Measurements from ENCODE around the gene ACAA1.
"Not testable (repeated sequence)": the region's sequence is repeated elsewhere in the genome, so short reads cannot be mapped to it uniquely, and the experiment has no call there.

Gene ACAA1

GRCh38 chr3:38101811-38102443, 35.0 kb downstream of the ACAA1 start:
- no peak for DNase-seq (ENCODE audit: low read depth)

DNA sequence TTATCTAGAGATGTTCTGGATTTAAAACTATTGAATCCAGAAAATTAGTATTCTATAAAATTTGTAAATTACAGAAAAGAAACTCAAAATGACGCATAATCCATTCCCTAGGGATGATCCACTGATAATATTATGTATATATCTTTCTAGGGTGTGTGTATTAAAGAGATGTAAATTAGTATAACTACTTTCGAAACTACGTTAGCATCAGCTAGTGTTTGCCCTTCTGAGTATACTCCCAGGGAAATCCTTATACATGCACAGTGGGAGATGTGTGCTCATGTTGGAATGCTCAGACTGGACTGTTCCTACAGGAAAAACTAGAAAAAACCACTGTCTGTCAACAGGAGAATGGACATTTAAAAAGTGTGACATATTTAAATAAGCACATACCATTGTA, 36.4 kb downstream of the ACAA1 start:
- DNase-seq (ENCODE audit: low read depth), result no peak

GRCh38 chr3:38099518-38099917, 37.4 kb downstream of the ACAA1 start:
- no peak for DNase-seq (ENCODE audit: low read depth)

GRCh38 chr3:38098376-38098723, 38.6 kb downstream of the ACAA1 start:
- DNase-seq (ENCODE audit: low read depth), result no peak

- DNase-seq (ENCODE audit: low read depth), result no peak
These were observed 39.2 kb downstream of the ACAA1 start for GRCh38 chr3:38097446-38098375.

DNA sequence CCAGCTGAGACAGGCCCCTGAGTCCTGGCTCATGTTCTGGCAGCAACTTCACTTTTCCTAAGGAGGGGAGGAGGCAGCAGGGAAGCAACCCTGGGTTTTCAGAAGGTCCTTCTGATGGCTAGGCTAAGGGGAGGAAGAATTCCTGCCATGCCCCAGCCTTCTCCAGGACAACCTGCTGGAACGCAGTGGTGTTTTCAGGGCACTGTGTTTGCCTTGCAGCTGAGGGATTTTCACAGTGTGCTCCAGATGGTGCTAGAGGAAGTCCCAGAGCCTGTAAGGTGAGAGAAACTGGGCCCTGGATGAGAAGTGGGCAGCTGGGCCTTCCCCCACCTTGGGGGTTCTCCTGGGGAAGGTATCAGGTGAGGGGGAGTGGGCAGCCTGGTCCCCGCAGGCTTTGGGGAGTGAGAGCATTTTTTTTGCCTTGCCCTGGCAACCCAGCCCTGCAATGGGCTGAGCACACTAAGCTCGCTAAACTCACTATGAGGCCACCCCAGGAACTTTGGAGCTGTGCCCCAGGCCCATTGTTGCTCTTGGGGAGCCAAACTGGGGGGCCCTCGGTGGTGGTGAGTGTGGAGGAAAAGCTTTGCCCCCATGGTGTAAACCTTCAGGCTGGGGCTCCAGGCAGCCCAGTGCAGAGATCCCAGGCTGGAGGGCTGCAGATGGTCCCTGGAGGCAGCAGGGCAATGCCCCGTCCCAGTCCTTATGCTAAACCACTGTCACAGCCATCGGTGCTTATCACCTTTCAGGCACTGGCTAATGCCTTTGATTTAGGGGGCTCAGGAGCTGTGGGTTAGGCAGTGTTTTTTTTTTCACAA, 41.1 kb downstream of the ACAA1 start:
- no peak for DNase-seq (ENCODE audit: low read depth)

GRCh38 chr3:38094999-38095398, 41.9 kb downstream of the ACAA1 start:
- no peak for DNase-seq (ENCODE audit: low read depth)

DNA sequence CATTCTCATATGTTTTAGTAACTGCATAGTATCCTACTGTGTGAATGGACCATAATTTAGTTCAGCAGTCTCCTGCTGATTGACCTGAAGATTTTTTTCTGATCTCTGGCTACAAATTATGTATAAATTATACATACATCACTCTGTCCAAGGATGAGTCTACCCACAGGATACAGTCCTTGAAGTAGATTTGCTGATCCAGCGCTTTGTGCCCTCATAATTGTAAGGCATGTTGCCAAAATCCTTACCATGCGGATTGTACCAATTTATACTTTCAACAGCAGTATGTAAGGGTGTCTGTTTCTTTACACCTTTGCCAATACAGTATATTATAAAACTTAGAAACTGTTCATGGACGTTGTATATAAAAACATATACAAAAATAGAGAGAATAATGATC, 46.5 kb downstream of the ACAA1 start:
- no peak for DNase-seq (ENCODE audit: low read depth)

DNA sequence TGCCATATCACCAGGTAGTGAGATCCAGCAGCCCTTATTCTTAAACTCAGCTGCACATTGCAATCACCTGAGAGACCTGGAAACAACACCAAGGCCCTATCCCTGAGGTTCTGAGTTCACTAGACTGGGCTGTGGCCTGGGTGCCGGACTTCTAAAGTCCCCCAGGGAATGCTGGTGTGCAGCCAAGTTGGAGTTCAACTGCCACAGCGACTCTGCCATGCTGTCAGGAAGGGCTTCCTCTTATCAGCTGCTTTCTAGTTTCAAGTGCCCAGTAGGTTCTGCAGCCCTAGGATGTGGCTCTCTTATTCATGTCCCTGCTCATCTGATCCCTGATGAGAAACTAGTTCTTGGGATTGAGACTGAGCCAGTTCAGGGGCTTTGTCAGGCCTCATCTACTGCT, 47.8 kb downstream of the ACAA1 start:
- DNase-seq (ENCODE audit: low read depth), result no peak

DNA sequence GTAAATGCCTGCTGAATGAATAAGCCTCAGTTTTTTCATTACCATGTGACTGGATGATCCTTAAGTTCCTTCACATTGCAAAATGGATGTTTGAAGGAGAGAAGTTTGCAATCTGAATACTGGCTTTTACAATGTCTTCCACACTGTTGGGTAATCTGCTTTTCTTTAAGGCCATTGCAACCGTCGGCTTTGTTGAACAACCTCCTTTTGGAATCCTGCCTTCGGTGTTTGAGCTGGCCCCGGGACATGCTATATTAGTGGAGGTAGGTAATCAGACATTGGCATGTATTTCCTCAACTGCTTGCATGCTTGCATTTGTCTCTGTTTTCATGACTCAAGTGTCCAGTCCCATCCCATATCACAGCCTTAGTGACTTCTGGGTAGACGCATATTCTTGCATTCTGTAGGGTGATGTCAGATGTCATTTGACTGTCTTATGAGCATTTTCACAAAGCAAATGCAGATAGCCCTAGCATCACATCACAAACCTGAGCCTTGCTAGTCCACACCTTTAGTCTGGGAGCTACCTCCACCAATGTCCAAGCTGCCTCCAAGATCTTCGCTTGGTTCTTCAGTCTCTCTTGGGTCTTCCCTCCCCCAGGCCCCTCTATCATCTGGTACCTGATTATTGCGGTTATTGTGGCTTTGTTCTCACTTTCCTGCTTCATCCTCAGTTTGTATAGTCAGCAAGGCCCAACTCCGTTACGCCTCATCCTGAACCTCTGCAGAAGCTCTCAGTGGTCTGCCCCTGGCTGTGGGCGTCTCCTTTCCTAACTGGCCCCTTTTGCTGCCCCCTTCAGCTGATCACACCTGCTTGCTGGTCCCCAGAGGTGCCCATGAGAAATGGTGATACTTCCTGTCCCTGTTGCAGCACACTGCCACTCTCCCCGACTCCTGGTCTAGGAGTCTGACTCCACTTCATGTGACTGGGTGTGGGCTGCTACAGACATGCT, 48.5 kb downstream of the ACAA1 start:
- DNase-seq (ENCODE audit: low read depth), result no peak

DNA sequence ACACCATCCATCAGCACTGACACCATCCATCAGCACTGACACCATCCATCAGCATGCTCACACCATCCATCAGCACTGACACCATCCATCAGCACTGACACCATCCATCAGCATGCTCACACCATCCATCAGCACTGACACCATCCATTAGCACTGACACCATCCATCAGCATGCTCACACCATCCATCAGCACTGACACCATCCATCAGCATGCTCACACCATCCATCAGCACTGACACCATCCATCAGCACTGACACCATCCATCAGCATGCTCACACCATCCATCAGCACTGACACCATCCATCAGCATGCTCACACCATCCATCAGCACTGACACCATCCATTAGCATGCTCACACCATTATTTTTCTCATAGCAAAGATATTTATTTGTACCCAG, 49.6 kb downstream of the ACAA1 start:
- not testable (repeated sequence) for DNase-seq (ENCODE audit: low read depth)

DNA sequence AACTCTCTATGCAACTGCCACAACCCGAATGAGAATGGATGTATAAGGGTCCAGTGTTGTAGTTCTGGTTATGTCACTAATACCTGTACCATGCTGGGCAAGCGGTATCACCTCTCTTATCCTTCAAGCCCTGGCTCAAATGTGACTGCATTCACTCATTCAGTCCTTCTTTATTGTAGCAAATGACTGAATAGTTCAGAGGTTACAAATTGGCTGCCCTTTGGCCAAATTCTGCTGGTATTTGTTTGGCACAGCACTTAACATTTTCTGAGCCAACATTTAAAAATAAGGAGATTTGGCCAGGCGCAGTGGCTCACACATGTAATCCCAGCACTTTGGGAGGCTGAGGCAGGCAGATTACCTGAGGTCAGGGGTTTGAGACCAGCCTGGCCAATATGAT, 50.4 kb downstream of the ACAA1 start:
- DNase-seq (ENCODE audit: low read depth), result no peak

DNA sequence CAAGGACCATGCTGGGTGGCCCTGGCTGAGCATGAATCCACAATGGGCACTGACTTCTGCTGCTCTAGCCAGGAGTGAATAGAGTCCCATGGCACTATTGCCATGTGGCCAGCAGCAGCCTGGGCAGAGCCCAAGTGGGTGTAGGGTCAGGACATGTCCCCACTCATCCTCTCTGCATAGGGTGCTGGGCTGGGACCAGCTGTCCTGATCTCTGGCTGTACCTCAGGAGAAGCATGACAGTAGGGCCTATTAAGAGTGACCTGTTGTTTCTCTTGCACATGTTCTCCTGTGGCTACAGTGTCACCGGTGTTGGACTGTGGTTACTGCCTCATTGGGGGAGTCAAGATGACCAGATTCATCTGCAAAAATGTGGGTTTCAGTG, 51.0 kb downstream of the ACAA1 start:
- DNase-seq (ENCODE audit: low read depth), result no peak

GRCh38 chr3:38085311-38085942, 51.5 kb downstream of the ACAA1 start:
- DNase-seq (ENCODE audit: low read depth), result no peak

DNA sequence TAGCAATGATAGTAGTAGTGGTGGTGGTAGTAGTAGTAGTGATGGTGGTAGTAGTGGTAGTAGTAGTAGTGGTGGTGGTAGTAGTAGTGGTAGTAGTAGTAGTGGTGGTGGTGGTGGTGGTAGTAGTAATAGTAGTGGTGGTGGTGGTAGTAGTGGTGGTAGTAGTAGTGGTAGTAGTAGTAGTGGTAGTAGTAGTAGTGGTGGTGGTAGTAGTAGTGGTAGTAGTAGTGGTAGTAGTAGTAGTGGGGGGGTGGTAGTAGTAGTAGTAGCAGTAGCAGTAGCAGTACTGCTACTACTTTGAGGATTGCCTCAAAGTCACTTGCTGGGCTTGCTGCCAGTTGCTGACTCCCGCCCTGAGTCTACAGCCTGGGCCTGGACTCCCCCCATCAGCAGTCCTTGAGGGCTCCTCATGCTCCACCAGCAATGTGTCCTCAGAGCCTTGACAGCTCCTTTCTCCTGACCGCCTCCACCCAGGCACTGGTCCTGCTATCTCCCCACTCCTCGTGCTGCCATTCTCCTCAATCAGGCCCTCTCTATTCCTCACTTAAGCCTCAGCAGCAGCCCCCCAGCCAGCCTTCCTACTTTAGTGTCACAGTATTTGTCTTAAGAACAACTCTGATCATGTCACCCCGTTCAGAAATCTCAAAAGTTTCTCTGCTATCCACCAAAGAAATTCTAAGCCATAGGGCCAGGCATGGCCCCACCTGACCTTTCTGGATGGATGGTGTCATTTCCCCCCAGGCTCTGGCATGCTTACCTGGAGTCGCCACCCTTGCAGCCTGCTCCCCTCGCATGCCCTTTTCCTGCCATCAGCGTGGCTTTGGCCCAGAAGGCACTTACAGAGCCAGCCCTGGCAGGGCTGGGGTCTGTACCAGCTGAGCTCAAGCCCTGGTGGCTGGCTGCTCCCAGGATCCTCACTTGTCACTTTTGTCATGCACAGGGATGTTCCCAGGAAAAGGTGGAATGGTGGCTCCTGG, 52.3 kb downstream of the ACAA1 start:
- DNase-seq (ENCODE audit: low read depth), result peak; percentile 5

GRCh38 chr3:38083871-38084333, 53.0 kb downstream of the ACAA1 start:
- no peak for DNase-seq (ENCODE audit: low read depth)

- not testable (repeated sequence) for DNase-seq (ENCODE audit: low read depth)
These were observed 53.7 kb downstream of the ACAA1 start for GRCh38 chr3:38083254-38083653.

GRCh38 chr3:38082296-38082695, 54.6 kb downstream of the ACAA1 start:
- DNase-seq (ENCODE audit: low read depth), result not testable (repeated sequence)

GRCh38 chr3:38077073-38077472, 59.9 kb downstream of the ACAA1 start:
- not testable (repeated sequence) for DNase-seq (ENCODE audit: low read depth)

Data from stromal cell of bone marrow (primary cell).